NB4 (cell line): Measurements from ENCODE around the gene SLC41A2.

Source experiments
- MYC ChIP-seq: IDR thresholded peaks from 2 replicates; pipeline ENCODE4 v1.6.1; 2011; ENCODE audit warnings: low read depth, low read length
- POLR2A ChIP-seq: IDR thresholded peaks from 2 replicates; pipeline ENCODE4 v1.6.1; 2011; ENCODE audit warnings: mild to moderate bottlenecking; ENCODE audit not compliant: insufficient read length; ENCODE audit errors: extremely low read depth

DNA sequence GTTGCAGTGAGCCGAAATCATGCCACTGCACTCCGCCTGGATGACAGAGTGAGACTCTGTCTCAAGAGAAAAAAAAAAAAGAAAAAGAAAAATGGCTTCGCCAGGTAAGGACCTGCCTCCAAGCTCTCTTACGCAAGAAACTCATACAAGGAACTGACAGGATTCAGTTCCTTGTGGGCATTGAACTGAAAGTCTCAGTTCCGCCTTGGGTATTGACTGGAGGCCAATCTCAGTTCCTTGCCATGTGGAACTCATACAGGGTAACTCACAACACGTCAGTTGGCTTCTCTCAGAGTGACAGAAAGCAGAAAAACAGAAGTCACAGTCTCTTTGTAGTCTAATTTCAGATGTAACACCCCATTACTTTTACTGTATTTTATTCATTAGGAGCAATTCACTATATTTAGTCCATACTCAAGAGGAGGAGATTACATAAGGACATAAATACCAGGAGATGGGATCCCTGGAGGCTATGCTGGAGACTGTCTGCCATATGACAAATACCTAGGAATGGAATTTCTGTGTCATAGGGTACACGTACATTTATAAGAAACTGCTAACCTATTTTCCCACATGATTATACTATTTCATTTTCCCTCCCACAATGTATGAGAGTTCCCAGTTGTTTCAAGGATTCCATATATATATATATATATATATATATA, 16.7 kb upstream of the SLC41A2 start:
- TF ChIP-seq POLR2A (no peak), MYC (no peak)
